ENCODE results near the gene DPP6.

The DPP6 gene

GRCh38 chr7:154767821-154768415, 715.7 kb downstream of the DPP6 start:
- TF ChIP-seq CTCF (IDR thresholded peaks at IDR 0.05) = no peak
- DNase-seq (ENCODE audit: low spot score) = no peak
- H3K27ac ChIP-seq = no peak overlapping the region
- no peak overlapping the region for H3K4me3 ChIP-seq

GRCh38 chr7:154769001-154769400, 716.8 kb downstream of the DPP6 start:
- DNase-seq (ENCODE audit: low spot score) = no peak
- no peak overlapping the region for H3K4me3 ChIP-seq
- TF ChIP-seq CTCF (IDR thresholded peaks at IDR 0.05) = no peak
- no peak overlapping the region for H3K27ac ChIP-seq

GRCh38 chr7:154769527-154769926, 717.3 kb downstream of the DPP6 start:
- no peak for TF ChIP-seq CTCF (IDR thresholded peaks at IDR 0.05)
- Histone ChIP-seq H3K27ac (no peak overlapping the region), H3K4me3 (no peak overlapping the region)
- DNase-seq (ENCODE audit: low spot score) = no peak

GRCh38 chr7:154770361-154770760, 718.2 kb downstream of the DPP6 start:
- H3K4me3 ChIP-seq = no peak overlapping the region

GRCh38 chr7:154770962-154771361, 718.8 kb downstream of the DPP6 start:
- Histone ChIP-seq H3K27ac (no peak overlapping the region), H3K4me3 (no peak overlapping the region)
- no peak for DNase-seq (ENCODE audit: low spot score)
- TF ChIP-seq CTCF (IDR thresholded peaks at IDR 0.05) = no peak

More at GRCh38 chr7:154770361-154770760, 718.2 kb downstream of the DPP6 start:
- no peak overlapping the region for H3K27ac ChIP-seq
- no peak for DNase-seq (ENCODE audit: low spot score)
- TF ChIP-seq CTCF (IDR thresholded peaks at IDR 0.05) = no peak

- Histone ChIP-seq H3K27ac (no peak overlapping the region), H3K4me3 (no peak overlapping the region)
- no peak for DNase-seq (ENCODE audit: low spot score)
- no peak for TF ChIP-seq CTCF (IDR thresholded peaks at IDR 0.05)
Measured at GRCh38 chr7:154774303-154774969, 722.2 kb downstream of the DPP6 start.

GRCh38 chr7:154775681-154776080, 723.5 kb downstream of the DPP6 start:
- no peak for DNase-seq (ENCODE audit: low spot score)
- Histone ChIP-seq H3K4me3 (no peak overlapping the region), H3K27ac (no peak overlapping the region)
- TF ChIP-seq CTCF (IDR thresholded peaks at IDR 0.05) = no peak

Measured in coronary artery (tissue), 2 donors.